ENCODE measurements around the gene FHIT.

- TF ChIP-seq POLR2A (IDR thresholded peaks at IDR 0.05): no peak
- no peak for TF ChIP-seq CTCF (IDR thresholded peaks at IDR 0.05)
These were observed 581.6 kb downstream of the FHIT start for GRCh38 chr3:60669636-60670035.
